HepG2 (cell line): ENCODE results near the gene SEC31B. TPM values are rescaled to one million over a fixed set of nuclear protein-coding genes. Genes with fewer than 3 reads are reported as not detected.

Experiments
- ATAC-seq: fragments of 200-7000 bp; cut with Tn5 transposase; 3 replicates; pipeline ENCODE4 v1.9.1; 2020; ENCODE audit warnings: mild to moderate bottlenecking, moderate library complexity
- BruUV-seq: library from RNA; stranded (reverse); fragments of 400-500 nt; replicated peaks from 2 replicates; lab custom pipeline; 2021; lab: Mats Ljungman, UMichigan
- CTCF ChIA-PET: fragments of 300-600 bp; formaldehyde crosslinking; extraction: SDS; loops from one replicate; lab custom pipeline; 2021; ENCODE audit warnings: low total read pairs, inconsistent platforms, low intra/inter-chr PET ratio; lab: Yijun Ruan, JAX
- POLR2A ChIA-PET: fragments of 350-600 bp; sonication (Branson Sonifier 250); formaldehyde crosslinking; loops from one replicate; lab custom pipeline; 2020; ENCODE audit warnings: antibody characterized with exemption, inconsistent platforms; lab: Yijun Ruan, JAX
- DNase-seq: peaks from one replicate; pipeline ENCODE4 v3.0.0-alpha.2; 2015; ENCODE audit warnings: low spot score
- FAIRE-seq: peaks from 3 replicates; lab custom pipeline; 2011; peaks lifted over from hg19 to GRCh38; lab: Jason Lieb, UNC
- H2AFZ ChIP-seq: one replicate; pipeline ENCODE4 v1.6.1; 2011; ENCODE audit warnings: low read length, inconsistent platforms
- H3K27ac ChIP-seq: fragments of 300-600 bp; 3 replicates; pipeline ENCODE4 v1.8.0; 2011; ENCODE audit warnings: mixed run types, mild to moderate bottlenecking, mixed read lengths, low read length, inconsistent platforms; ENCODE audit not compliant: insufficient read depth; ENCODE audit errors: extremely low read length
- H3K27me3 ChIP-seq, 2 experiments: fragments of 200-600 bp in 1 of 2; 2 replicates in 1 of 2; 3 replicates in 1 of 2; pipeline versions ENCODE4 v1.6.0 to v1.8.0; 2011; ENCODE audit warnings: low read length in 2 of 2, mild to moderate bottlenecking in 2 of 2, moderate library complexity in 2 of 2, inconsistent platforms in 1 of 2; ENCODE audit not compliant: insufficient read depth in 2 of 2, control insufficient read depth in 1 of 2
- H3K36me3 ChIP-seq, 2 experiments: fragments of 200-600 bp in 1 of 2; replicated peaks in 1 of 2; 2 replicates in 1 of 2; 3 replicates in 1 of 2; pipeline versions ENCODE4 v1.5.1 to v1.8.0; 2011; ENCODE audit warnings: low read length in 2 of 2, inconsistent platforms in 1 of 2; ENCODE audit not compliant: insufficient read depth in 2 of 2, control insufficient read depth in 1 of 2
- H3K4me1 ChIP-seq: 2 replicates; pipeline ENCODE4 v1.5.1; 2012; ENCODE audit warnings: low read length, inconsistent platforms; ENCODE audit not compliant: insufficient read depth
- H3K4me2 ChIP-seq: 2 replicates; pipeline ENCODE4 v1.6.0; 2011; ENCODE audit warnings: low read depth, low read length, inconsistent platforms
- H3K4me3 ChIP-seq, 3 experiments: fragments of 200-600 bp in 1 of 3; sonication (generic), shearing (Covaris generic) in 1 of 3; replicated peaks in 1 of 3; 2 replicates each; pipeline ENCODE4 v1.5.1; 2011 to 2016; ENCODE audit warnings: low read length in 3 of 3, inconsistent platforms in 2 of 3, low read depth in 2 of 3, mild to moderate bottlenecking in 2 of 3, control low read depth in 1 of 3, mixed read lengths in 1 of 3; ENCODE audit not compliant: insufficient read depth in 1 of 3
- H3K79me2 ChIP-seq: one replicate; pipeline ENCODE4 v1.6.1; 2011; ENCODE audit warnings: low read length, inconsistent platforms; ENCODE audit not compliant: insufficient read depth
- H3K9ac ChIP-seq: 2 replicates; pipeline ENCODE4 v1.6.0; 2011; ENCODE audit warnings: mild to moderate bottlenecking, low read depth, low read length, inconsistent platforms; ENCODE audit not compliant: insufficient read depth
- H3K9me3 ChIP-seq: 2 replicates; pipeline ENCODE4 v1.5.1; 2012; ENCODE audit warnings: mild to moderate bottlenecking, low read length
- H4K20me1 ChIP-seq: 2 replicates; pipeline ENCODE4 v1.6.0; 2011; ENCODE audit warnings: inconsistent platforms, mild to moderate bottlenecking, low read length, moderate library complexity; ENCODE audit not compliant: insufficient read depth
- MAFK ChIP-seq, 2 experiments: IDR thresholded peaks in 1 of 2; conservative IDR thresholded peaks in 1 of 2; 2 replicates each; pipeline ENCODE4 v1.6.1; 2011; ENCODE audit warnings: improper control_type of control experiment in 2 of 2, low read length in 2 of 2
- SAP130 ChIP-seq: IDR thresholded peaks from 2 replicates; pipeline ENCODE4 v1.6.1; 2016; ENCODE audit warnings: low read depth
- ZBTB1 ChIP-seq: sonication (generic); formaldehyde crosslinking; IDR thresholded peaks from 2 replicates; pipeline ENCODE4 v1.4.0; 2020; ENCODE audit warnings: missing genetic modification reagents, borderline replicate concordance
- ZFYVE20 ChIP-seq: sonication (generic); formaldehyde crosslinking; IDR thresholded peaks from 2 replicates; pipeline ENCODE4 v1.8.0; 2023; ENCODE audit warnings: low read depth, mild to moderate bottlenecking, moderate library complexity, missing genetic modification reagents, borderline replicate concordance
- ZNF235 ChIP-seq: sonication (generic); formaldehyde crosslinking; IDR thresholded peaks from 2 replicates; pipeline ENCODE4 v1.8.1; 2023; ENCODE audit warnings: mild to moderate bottlenecking, missing genetic modification reagents, borderline replicate concordance
- ZNF562 ChIP-seq: sonication (generic); formaldehyde crosslinking; IDR thresholded peaks from 2 replicates; pipeline ENCODE4 v1.8.0; 2022; ENCODE audit warnings: missing genetic modification reagents, borderline replicate concordance
- ZNF720 ChIP-seq: sonication (generic); formaldehyde crosslinking; IDR thresholded peaks from 2 replicates; pipeline ENCODE4 v1.4.0; 2020; ENCODE audit warnings: missing genetic modification reagents
- WGBS: methylation state at CpG from one replicate; pipeline ENCODE4 v1.1.6; 2017; ENCODE audit warnings: low lambda C conversion rate; 5-methylcytosine and 5-hydroxymethylcytosine counted together
- in situ Hi-C: cut with HindIII; loops from 2 replicates; pipeline ENCODE4 v1.10.0; 2017; ENCODE audit warnings: low pct_unique_long_range_greater_than_20kb; ENCODE audit not compliant: extremely low pct_ligation_motif_present
- intact Hi-C: fragments of 100-400 bp; cut with micrococcal nuclease; formaldehyde crosslinking; loops from one replicate; pipeline ENCODE4 v1.10.0; 2022; ENCODE audit not compliant: unreplicated experiment
- polyA plus RNA-seq, 8 experiments: library from polyadenylated mRNA; depleted of rRNA in 3 of 8; stranded (reverse) in 7 of 8; unstranded in 1 of 8; fragments of >200 nt; fragmentation: Illumina TruSeq in 4 of 8; extraction: Trizol in 4 of 8; gene quantifications; 2 replicates each; pipeline versions ENCODE4 v1.2.1 to v1.2.3, GENCODE V29; 2011 to 2016; ENCODE audit warnings: low read depth in 4 of 8, missing spikeins in 1 of 8, mixed read lengths in 1 of 8; ENCODE audit not compliant: insufficient read depth in 1 of 8
- total RNA-seq, 5 experiments: library from RNA; depleted of rRNA; stranded (reverse); fragments of >200 nt; fragmentation: Illumina TruSeq; extraction: Trizol; gene quantifications; 2 replicates each; pipeline ENCODE4 v1.2.3, GENCODE V29; 2016; ENCODE audit warnings: low read depth in 1 of 5

Gene SEC31B
- total and polyA plus RNA-seq, 2 of the 13 experiments (the other 11 are each of a cell fraction or from before 2014, with no cell fraction given) = 2.0 to 8.3 TPM

DNA sequence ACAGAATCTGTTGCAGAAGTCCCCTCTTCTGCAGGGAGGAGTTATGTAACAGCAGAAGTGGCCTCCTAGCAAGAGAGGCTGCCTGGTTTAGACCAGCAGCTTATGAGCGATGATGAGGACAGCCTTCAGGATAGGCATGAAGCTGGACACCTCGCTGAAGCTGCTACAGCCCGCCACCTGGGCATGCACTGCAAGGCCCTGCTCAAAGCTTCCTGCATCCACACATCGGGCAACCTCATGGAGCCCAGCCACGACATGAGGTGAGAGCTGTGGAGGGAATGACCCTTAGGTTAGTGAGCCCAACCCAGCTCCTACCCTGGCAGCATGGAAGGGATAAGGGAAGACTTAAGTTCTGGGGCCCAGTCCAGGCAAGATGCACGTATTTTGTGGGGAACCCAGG lies 32.1 kb downstream of the SEC31B start:
- no TSS peak for BruUV-seq
- FAIRE-seq (no peak), ATAC-seq (no peak), DNase-seq (no peak)
- ChIA-PET CTCF (no interaction called here), POLR2A (no interaction called here)
- no peak overlapping the region for H3K4me2 ChIP-seq
- no peak overlapping the region for H3K27ac ChIP-seq
- WGBS = 92% methylated on average over 2 of the region's 6 CpGs
- no peak overlapping the region for H3K9ac ChIP-seq
- no peaks in the 10 kb centered on the region for H4K20me1 ChIP-seq
- H3K79me2 ChIP-seq = no peaks in the 10 kb centered on the region
- peaks cover 0 to 3% of the 10 kb centered on the region in 2 experiments; a peak in 1 of 5 replicates for H3K36me3 ChIP-seq
- no peaks in the 10 kb centered on the region for H3K27me3 ChIP-seq
- TF ChIP-seq ZBTB1 (CRISPR knock-in tag) (no peak), ZNF720 (CRISPR knock-in tag) (no peak), ZNF562 (CRISPR knock-in tag) (no peak), MAFK (conservative IDR thresholded peaks at IDR 0.05 in 1 of 2, IDR thresholded peaks at IDR 0.05 in 1 of 2; ENCODE audit: low read length in 2 of 2) (no peak)
- H3K4me3 ChIP-seq = no peak overlapping the region
- no peaks in the 10 kb centered on the region for H3K9me3 ChIP-seq
- 0 out of 2 replicates have a peak, but pooled peaks cover 4% of the 10 kb centered on the region for H3K4me1 ChIP-seq
- no peak overlapping the region for H2AFZ ChIP-seq
- intact Hi-C loops = no loop called here
- in situ Hi-C loops = no loop called here

GRCh38 chr10:100485801-100486495 lies 33.7 kb downstream of the SEC31B start:
- TF ChIP-seq ZFYVE20 (no peak), SAP130 (CRISPR knock-in tag) (no peak), ZNF235 (CRISPR knock-in tag) (no peak)
- TF ChIP-seq, all 625 proteins: peak for 0
- DNase-seq = no peak
- intact Hi-C loops = no loop called here
- no peak overlapping the region for H3K9ac ChIP-seq
- no peak for FAIRE-seq
- no peak for ATAC-seq
- peaks cover 0 to 3% of the 10 kb centered on the region in 2 experiments; a peak in 1 of 5 replicates for H3K36me3 ChIP-seq
- 87% methylated on average over 10 of the region's 10 CpGs for WGBS
- H3K4me3 ChIP-seq = no peak overlapping the region
- in situ Hi-C loops = no loop called here
- ChIA-PET CTCF (no interaction called here), POLR2A (no interaction called here)
- no peak overlapping the region for H3K27ac ChIP-seq
- H4K20me1 ChIP-seq = no peaks in the 10 kb centered on the region
- peaks cover 10% of the 10 kb centered on the region; the same call in 1 of the 2 replicates for H3K4me1 ChIP-seq
- H3K27me3 ChIP-seq = no peaks in the 10 kb centered on the region
- no peaks in the 10 kb centered on the region for H3K9me3 ChIP-seq
- no peak overlapping the region for H3K4me2 ChIP-seq
- no TSS peak for BruUV-seq
- H3K79me2 ChIP-seq = no peaks in the 10 kb centered on the region
- no peak overlapping the region for H2AFZ ChIP-seq
